Endothelial cell of umbilical vein (primary cell): ENCODE measurements around the gene NLRP8. TPM values are rescaled to one million over a fixed set of nuclear protein-coding genes. Genes with fewer than 3 reads are reported as not detected.

ENCODE experiments used
- BruUV-seq: library from RNA; stranded (reverse); fragments of 400-500 nt; replicated peaks from 2 replicates; lab custom pipeline; 2021; lab: Mats Ljungman, UMichigan
- CTCF ChIA-PET: fragments of 300-600, 350-600 bp; sonication (Branson Sonifier 250); formaldehyde crosslinking; loops from one replicate; lab custom pipeline; 2021; ENCODE audit warnings: antibody characterized with exemption, inconsistent platforms; lab: Charles Lee
- POLR2A ChIA-PET: fragments of 300-600, 350-600 bp; sonication (Branson Sonifier 250); formaldehyde crosslinking; loops from one replicate; lab custom pipeline; 2021; ENCODE audit warnings: antibody characterized with exemption, inconsistent platforms; lab: Charles Lee
- DNase-seq: peaks from one replicate; pipeline ENCODE4 v3.0.0-alpha.2; 2011; ENCODE audit warnings: low read depth, low spot score
- FAIRE-seq: peaks from 2 replicates; lab custom pipeline; 2011; peaks lifted over from hg19 to GRCh38; lab: Jason Lieb, UNC
- H2AFZ ChIP-seq: 2 replicates; pipeline ENCODE4 v1.6.0; 2012; ENCODE audit warnings: low read depth, low read length, control low read depth, inconsistent platforms
- H3K27ac ChIP-seq: 2 replicates; pipeline ENCODE4 v1.5.1; 2011; ENCODE audit warnings: low read depth, mild to moderate bottlenecking, control low read depth, low read length, moderate library complexity; ENCODE audit not compliant: insufficient read depth
- H3K27me3 ChIP-seq, 2 experiments: 2 replicates each; pipeline versions ENCODE4 v1.6.0 to v1.6.1; 2011; ENCODE audit warnings: low read length in 2 of 2, mixed read lengths in 1 of 2; ENCODE audit not compliant: control insufficient read depth in 2 of 2, insufficient read depth in 2 of 2
- H3K36me3 ChIP-seq, 2 experiments: 2 replicates in 1 of 2; 3 replicates in 1 of 2; pipeline ENCODE4 v1.5.1; 2011; ENCODE audit warnings: low read length in 2 of 2, mild to moderate bottlenecking in 1 of 2, moderate library complexity in 1 of 2; ENCODE audit not compliant: control insufficient read depth in 2 of 2, insufficient read depth in 2 of 2; ENCODE audit errors: extremely low read depth in 1 of 2
- H3K4me1 ChIP-seq: 3 replicates; pipeline ENCODE4 v1.5.1; 2011; ENCODE audit warnings: mild to moderate bottlenecking, low read length; ENCODE audit not compliant: control insufficient read depth, insufficient read depth; ENCODE audit errors: extremely low read depth
- H3K4me2 ChIP-seq: 2 replicates; pipeline ENCODE4 v1.6.1; 2011; ENCODE audit warnings: low read length, control low read depth, mixed read lengths; ENCODE audit not compliant: insufficient read depth
- H3K4me3 ChIP-seq, 3 experiments: fragments of 200-600 bp in 1 of 3; sonication (generic), shearing (Covaris generic) in 1 of 3; replicated peaks in 1 of 3; 2 replicates each; pipeline ENCODE4 v1.5.1; 2011 to 2016; ENCODE audit warnings: control low read depth in 3 of 3, low read length in 3 of 3, mild to moderate bottlenecking in 2 of 3, inconsistent platforms in 1 of 3, low read depth in 1 of 3, moderate library complexity in 1 of 3; ENCODE audit not compliant: insufficient read depth in 1 of 3
- H3K79me2 ChIP-seq: 2 replicates; pipeline ENCODE4 v1.6.0; 2012; ENCODE audit warnings: low read length, inconsistent platforms; ENCODE audit not compliant: control insufficient read depth, insufficient read depth
- H3K9ac ChIP-seq: replicated peaks from 2 replicates; pipeline ENCODE3; 2011; ENCODE audit warnings: low read length, control low read depth; ENCODE audit not compliant: insufficient read depth; ENCODE audit errors: extremely low read depth
- H3K9me1 ChIP-seq: replicated peaks from 3 replicates; pipeline ENCODE4 v1.6.0; 2011; ENCODE audit warnings: mild to moderate bottlenecking, low read length; ENCODE audit not compliant: control insufficient read depth, insufficient read depth; ENCODE audit errors: extremely low read depth
- H3K9me3 ChIP-seq: replicated peaks from 2 replicates; pipeline ENCODE4 v1.5.1; 2012; ENCODE audit warnings: low read length, inconsistent platforms; ENCODE audit not compliant: control insufficient read depth, insufficient read depth
- H4K20me1 ChIP-seq: replicated peaks from 2 replicates; pipeline ENCODE3; 2011; ENCODE audit warnings: mild to moderate bottlenecking, low read length; ENCODE audit not compliant: control insufficient read depth, insufficient read depth; ENCODE audit errors: extremely low read depth
- CTCF ChIP-seq, 2 donors: IDR thresholded peaks; 1 replicate in 1 of 2; 2 replicates in 1 of 2; pipeline ENCODE4 v1.5.1; 2011; ENCODE audit warnings: low read length in 2 of 2, mild to moderate bottlenecking in 2 of 2, moderate library complexity in 2 of 2, control low read depth in 1 of 2, inconsistent platforms in 1 of 2, low read depth in 1 of 2; ENCODE audit not compliant: insufficient read depth in 1 of 2; ENCODE audit errors: extremely low read depth in 1 of 2
- EZH2 ChIP-seq: IDR thresholded peaks from 2 replicates; pipeline ENCODE4 v1.6.1; 2012; ENCODE audit warnings: borderline replicate concordance, low read depth, mild to moderate bottlenecking, moderate library complexity, low read length, inconsistent platforms; ENCODE audit not compliant: severe bottlenecking
- FOS ChIP-seq: IDR thresholded peaks from 2 replicates; pipeline ENCODE4 v1.6.1; 2011; ENCODE audit warnings: mild to moderate bottlenecking, low read length, moderate library complexity, borderline replicate concordance; ENCODE audit not compliant: insufficient read depth
- GATA2 ChIP-seq: IDR thresholded peaks from 2 replicates; pipeline ENCODE4 v1.7.0; 2011; ENCODE audit warnings: low read depth, mild to moderate bottlenecking, moderate library complexity, mixed read lengths, low read length; ENCODE audit not compliant: insufficient read length, insufficient read depth
- JUN ChIP-seq: IDR thresholded peaks from 2 replicates; pipeline ENCODE4 v1.6.1; 2011; ENCODE audit warnings: borderline replicate concordance, low read depth; ENCODE audit not compliant: insufficient read length, insufficient read depth
- MAX ChIP-seq: IDR thresholded peaks from 2 replicates; pipeline ENCODE4 v1.6.1; 2011; ENCODE audit not compliant: insufficient read depth, insufficient read length
- MYC ChIP-seq: IDR thresholded peaks from one replicate; pipeline ENCODE4 v1.6.1; 2011; ENCODE audit warnings: mild to moderate bottlenecking, low read depth, low read length
- POLR2A ChIP-seq: IDR thresholded peaks from 2 replicates; pipeline ENCODE4 v1.6.1; 2012; ENCODE audit warnings: low read depth, mild to moderate bottlenecking, control low read depth, low read length
- POLR2AphosphoS5 ChIP-seq: IDR thresholded peaks from 2 replicates; pipeline ENCODE4 v1.6.1; 2012; ENCODE audit warnings: low read depth, mild to moderate bottlenecking, control low read depth, low read length, moderate library complexity; ENCODE audit not compliant: insufficient read depth
- dilution Hi-C: fragments of 300-500 bp; cut with MboI; formaldehyde crosslinking; loops from one replicate; pipeline ENCODE4 v1.15.0; 2019; ENCODE audit warnings: low sequenced_read_pairs; ENCODE audit not compliant: extremely low pct_ligation_motif_present
- intact Hi-C: fragments of 100-400 bp; cut with micrococcal nuclease; formaldehyde crosslinking; loops from one replicate; pipeline ENCODE4 v1.10.0; 2022
- polyA plus RNA-seq, 4 experiments: library from polyadenylated mRNA; depleted of rRNA in 3 of 4; stranded (reverse) in 3 of 4; unstranded in 1 of 4; fragments of >200 nt; gene quantifications; 2 replicates each; pipeline versions ENCODE4 v1.2.1 to v1.2.3, GENCODE V29; 2011 to 2012; ENCODE audit warnings: missing spikeins in 1 of 4
- total RNA-seq: library from RNA; stranded (reverse); gene quantifications from 2 replicates; pipeline ENCODE4 v1.2.3, GENCODE V29; 2021

The NLRP8 gene
- total and polyA plus RNA-seq, 2 donors (not counting 3 experiments of a cell fraction or from before 2014, with no cell fraction given) = not detected

- CTCF ChIA-PET = no interaction called here
Measured at GRCh38 chr19:55902080-55902751, 45.4 kb upstream of the NLRP8 start.

GRCh38 chr19:55907286-55907685, 40.3 kb upstream of the NLRP8 start:
- BruUV-seq = no TSS peak
- Histone ChIP-seq H2AFZ (no peak overlapping the region), H3K9ac (no peak overlapping the region), H3K36me3 (no peaks in the 10 kb centered on the region), H3K4me2 (no peak overlapping the region), H3K4me1 (no peaks in the 10 kb centered on the region), H3K27me3 (no peaks in the 10 kb centered on the region), H3K9me3 (peaks cover 3% of the 10 kb centered on the region), H3K4me3 (no peak overlapping the region), H3K27ac (no peak overlapping the region), H3K79me2 (no peaks in the 10 kb centered on the region), H3K9me1 (no peaks in the 10 kb centered on the region), H4K20me1 (no peaks in the 10 kb centered on the region)
- DNase-seq (no peak), FAIRE-seq (no peak)
- ChIA-PET POLR2A (no interaction called here), CTCF (no interaction called here)
- intact Hi-C loops = no loop called here
- dilution Hi-C loops = no loop called here
- no peak for TF ChIP-seq CTCF (IDR thresholded peaks at IDR 0.05; ENCODE audit: extremely low read depth in 1 of 2, insufficient read depth in 1 of 2, low read depth in 1 of 2, low read length in 2 of 2)
- no peak for TF ChIP-seq EZH2
- no peak for TF ChIP-seq POLR2AphosphoS5
- TF ChIP-seq POLR2A = no peak
- no peak for TF ChIP-seq MYC
- TF ChIP-seq MAX = no peak
- no peak for TF ChIP-seq FOS
- no peak for TF ChIP-seq JUN
- no peak for TF ChIP-seq GATA2

More at GRCh38 chr19:55902080-55902751, 45.4 kb upstream of the NLRP8 start:
- no peaks in the 10 kb centered on the region for H3K36me3 ChIP-seq
- no peak overlapping the region for H2AFZ ChIP-seq
- H4K20me1 ChIP-seq = no peaks in the 10 kb centered on the region
- FAIRE-seq (no peak), DNase-seq (no peak)
- no peaks in the 10 kb centered on the region for H3K4me1 ChIP-seq
- intact Hi-C loops = no loop called here
- dilution Hi-C loops = no loop called here
- H3K4me2 ChIP-seq = no peak overlapping the region
- TF ChIP-seq MAX = no peak
- no peak for TF ChIP-seq MYC
- TF ChIP-seq GATA2 = no peak
- TF ChIP-seq JUN = no peak
- no peak for TF ChIP-seq EZH2
- no peak for TF ChIP-seq POLR2A
- no peak overlapping the region for H3K4me3 ChIP-seq
- POLR2A ChIA-PET = no interaction called here
- H3K9me3 ChIP-seq = peaks cover 2% of the 10 kb centered on the region
- H3K27me3 ChIP-seq = no peaks in the 10 kb centered on the region
- H3K9me1 ChIP-seq = no peaks in the 10 kb centered on the region
- no peak overlapping the region for H3K27ac ChIP-seq
- no TSS peak for BruUV-seq
- no peak overlapping the region for H3K9ac ChIP-seq
- H3K79me2 ChIP-seq = no peaks in the 10 kb centered on the region
